GM10248 (cell line): Measurements from ENCODE around the gene C19orf18.

Experiments used
- CTCF ChIA-PET: fragments of 300-600 bp; sonication (Branson Sonifier 250); formaldehyde crosslinking; extraction: SDS; loops from one replicate; lab custom pipeline; 2021; ENCODE audit warnings: antibody characterized with exemption; lab: Yijun Ruan, JAX
- POLR2A ChIA-PET: fragments of 350-650 bp; sonication (Branson Sonifier 250); formaldehyde crosslinking; extraction: SDS; loops from one replicate; lab custom pipeline; 2020; ENCODE audit warnings: antibody characterized with exemption; lab: Yijun Ruan, JAX
- DNase-seq: peaks from one replicate; pipeline ENCODE4 v3.0.0; 2012; ENCODE audit errors: extremely low spot score
- TF ChIP-seq, protein P1 (sequence below): IDR thresholded peaks from 2 replicates; pipeline ENCODE4 v1.5.1; 2012; ENCODE audit warnings: mild to moderate bottlenecking, low read depth; ENCODE audit errors: extremely low read depth, missing control alignments, control extremely low read depth

C19orf18 gene

DNA sequence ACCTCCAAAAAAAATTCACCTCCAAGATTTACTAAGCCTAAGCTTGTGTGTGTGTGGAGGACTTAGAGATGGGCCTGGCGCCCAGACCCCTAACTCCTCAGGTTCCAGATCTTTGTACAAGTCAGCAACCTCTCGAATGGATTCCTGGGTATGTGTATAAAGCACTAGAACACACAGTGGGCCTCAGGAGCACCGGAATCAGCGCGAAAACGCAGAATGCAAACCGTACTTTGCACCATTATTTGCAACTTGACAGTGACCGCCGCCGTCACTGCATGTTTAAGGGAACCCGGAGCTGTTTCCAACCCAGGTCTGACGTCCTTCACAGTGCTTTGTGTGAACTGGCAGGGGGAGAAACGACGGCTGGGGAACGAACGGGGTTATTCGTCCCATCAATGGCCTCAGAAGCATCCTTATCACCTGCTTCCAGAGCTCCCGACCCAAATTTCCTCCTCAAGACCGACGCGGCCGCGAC lies 27.6 kb upstream of the C19orf18 start:
- POLR2A ChIA-PET: no interaction called here
- CTCF ChIA-PET: interaction anchor here (0.7 to 1.8 kb wide), 5 partner anchors 9 to 518 kb away, joined by 3 to 6 read pairs (median 3); partner anchors contain the start of gene ZBTB45
- DNase-seq: peak; percentile 27

DNA sequence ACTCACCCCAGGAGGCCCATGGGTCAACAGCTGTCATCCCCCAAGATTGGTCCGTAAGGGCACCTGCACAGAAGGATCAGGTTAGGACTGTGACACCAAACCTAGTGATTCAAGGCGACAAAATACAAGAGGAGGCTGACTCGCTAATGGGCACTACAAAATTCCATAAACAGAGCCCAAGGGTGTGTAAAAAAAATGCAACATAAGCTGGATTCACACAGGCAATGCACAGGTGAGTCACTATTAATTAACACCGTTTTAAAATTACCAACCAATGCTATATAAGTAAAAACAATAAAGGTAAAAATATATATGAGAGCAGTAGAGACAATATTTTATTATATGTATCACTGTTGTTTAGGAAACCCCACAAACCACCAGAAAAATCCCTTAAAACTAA lies 26.3 kb upstream of the C19orf18 start:
- CTCF ChIA-PET: interaction anchor here (1.3 to 1.8 kb wide), 2 partner anchors 9 to 13 kb away, joined by 4 to 6 read pairs; no protein-coding TSS in a partner anchor
- no peak for DNase-seq
- POLR2A ChIA-PET: no interaction called here
- TF ChIP-seq, protein P1, sequence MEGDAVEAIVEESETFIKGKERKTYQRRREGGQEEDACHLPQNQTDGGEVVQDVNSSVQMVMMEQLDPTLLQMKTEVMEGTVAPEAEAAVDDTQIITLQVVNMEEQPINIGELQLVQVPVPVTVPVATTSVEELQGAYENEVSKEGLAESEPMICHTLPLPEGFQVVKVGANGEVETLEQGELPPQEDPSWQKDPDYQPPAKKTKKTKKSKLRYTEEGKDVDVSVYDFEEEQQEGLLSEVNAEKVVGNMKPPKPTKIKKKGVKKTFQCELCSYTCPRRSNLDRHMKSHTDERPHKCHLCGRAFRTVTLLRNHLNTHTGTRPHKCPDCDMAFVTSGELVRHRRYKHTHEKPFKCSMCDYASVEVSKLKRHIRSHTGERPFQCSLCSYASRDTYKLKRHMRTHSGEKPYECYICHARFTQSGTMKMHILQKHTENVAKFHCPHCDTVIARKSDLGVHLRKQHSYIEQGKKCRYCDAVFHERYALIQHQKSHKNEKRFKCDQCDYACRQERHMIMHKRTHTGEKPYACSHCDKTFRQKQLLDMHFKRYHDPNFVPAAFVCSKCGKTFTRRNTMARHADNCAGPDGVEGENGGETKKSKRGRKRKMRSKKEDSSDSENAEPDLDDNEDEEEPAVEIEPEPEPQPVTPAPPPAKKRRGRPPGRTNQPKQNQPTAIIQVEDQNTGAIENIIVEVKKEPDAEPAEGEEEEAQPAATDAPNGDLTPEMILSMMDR: no peak

More for the DNA sequence above, 27.6 kb upstream of the C19orf18 start:
- TF ChIP-seq, protein P1: no peak

DNA sequence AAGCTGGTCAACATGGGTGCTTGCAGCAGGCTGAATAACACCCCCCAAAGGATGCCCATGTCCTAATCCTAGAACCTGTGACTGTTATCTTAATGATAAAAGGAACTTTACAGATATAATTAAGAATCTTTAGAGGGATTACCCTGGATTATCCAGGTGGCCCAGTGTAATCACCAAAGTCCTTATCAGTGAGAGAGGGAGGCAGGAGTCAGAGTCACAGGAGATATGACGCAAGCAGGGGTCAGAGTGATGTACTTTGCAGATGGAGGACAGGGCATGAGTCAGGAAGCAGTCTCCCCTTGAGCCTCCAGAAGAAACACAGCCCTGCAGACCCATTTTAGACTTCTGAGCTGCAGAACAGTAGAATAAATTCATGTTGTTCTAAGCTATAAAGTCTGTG lies 18.5 kb upstream of the C19orf18 start:
- TF ChIP-seq, protein P1: no peak
- ChIA-PET CTCF (no interaction called here), POLR2A (no interaction called here)

DNA sequence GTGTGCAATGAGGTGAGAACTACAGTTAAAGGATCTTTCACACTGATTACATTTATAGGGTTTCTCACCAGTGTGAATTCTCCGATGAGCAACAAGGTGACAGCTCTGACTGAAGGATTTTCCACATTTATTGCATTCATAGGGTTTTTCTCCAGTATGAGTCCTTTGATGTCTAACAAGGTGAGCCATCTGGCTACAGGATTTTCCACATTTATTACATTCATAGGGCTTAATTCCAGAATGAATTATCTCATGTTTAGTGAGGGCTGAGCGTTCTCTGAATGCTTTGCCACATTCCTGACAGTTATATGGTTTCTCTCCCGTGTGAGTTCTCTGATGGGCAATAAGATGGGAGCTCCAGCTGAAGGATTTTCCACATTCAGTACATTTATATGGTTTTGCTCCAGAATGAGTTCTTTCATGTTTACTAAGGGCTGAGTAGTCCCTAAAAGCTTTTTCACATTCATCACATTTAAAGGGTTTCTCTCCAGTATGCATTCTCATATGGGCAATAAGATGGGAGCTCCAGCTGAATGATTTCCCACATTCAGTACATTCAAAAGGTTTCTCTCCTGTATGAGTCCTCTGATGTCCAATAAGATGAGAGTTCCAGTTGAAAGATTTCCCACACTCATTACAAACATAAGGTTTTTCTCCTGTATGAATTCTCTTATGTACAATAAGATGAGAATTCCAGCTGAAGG lies 4.4 kb upstream of the C19orf18 start:
- POLR2A ChIA-PET: no interaction called here
- no peak for DNase-seq
- TF ChIP-seq, protein P1: no peak
- CTCF ChIA-PET: no interaction called here

More for the DNA sequence above, 18.5 kb upstream of the C19orf18 start:
- no peak for DNase-seq

DNA sequence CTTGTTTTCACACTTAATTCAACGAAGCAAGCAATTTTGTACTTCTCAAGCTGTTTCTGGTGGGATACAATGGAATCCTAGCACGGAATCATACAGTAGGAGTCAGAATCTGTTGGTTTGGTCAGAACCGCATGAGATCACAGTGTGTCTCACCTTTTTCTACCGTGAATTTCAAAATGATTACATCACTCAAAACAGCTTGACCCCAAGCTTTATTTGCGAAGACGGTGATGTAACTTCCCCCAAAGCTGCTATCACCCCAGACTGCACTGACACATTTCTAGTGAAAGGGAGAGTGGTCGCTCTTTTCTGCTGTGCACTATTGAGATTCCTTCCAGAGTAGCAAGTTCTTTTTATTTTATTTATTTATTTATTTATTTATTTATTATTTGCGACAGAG lies 9.6 kb downstream of the C19orf18 start:
- no peak for DNase-seq
- POLR2A ChIA-PET: no interaction called here
- CTCF ChIA-PET: interaction anchor here (1.0 kb wide), 1 partner anchor 30 kb away, joined by 3 read pairs; no protein-coding TSS in a partner anchor
- TF ChIP-seq, protein P1: no peak

DNA sequence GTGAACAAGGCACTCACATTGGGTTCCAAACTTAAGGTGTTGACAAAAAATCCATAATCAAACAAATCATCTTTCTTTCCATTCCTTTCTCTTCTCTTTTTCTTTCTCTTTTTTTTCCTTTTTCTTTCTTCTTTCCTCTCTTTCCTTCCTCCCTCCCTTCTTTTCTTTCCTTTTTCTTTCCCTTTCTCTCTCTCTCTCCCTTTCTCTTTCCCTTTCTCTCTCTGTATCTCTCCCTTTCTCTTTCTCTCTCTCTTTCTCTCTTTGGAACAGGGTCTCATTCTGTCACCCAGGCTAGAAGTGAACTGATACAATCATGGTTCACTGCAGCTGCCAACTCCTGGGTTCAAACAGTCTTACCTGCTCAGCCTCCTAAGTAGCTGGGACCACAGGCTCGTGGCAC lies 12.5 kb downstream of the C19orf18 start:
- ChIA-PET POLR2A (no interaction called here), CTCF (interaction anchor here (1.1 kb wide), 1 partner anchor 9 kb away, joined by 3 read pairs; no protein-coding TSS in a partner anchor)
- DNase-seq: no peak
- TF ChIP-seq, protein P1: no peak
